ENCODE results near the gene ABCG2. TPM values are rescaled to one million over a fixed set of nuclear protein-coding genes. Genes with fewer than 3 reads are reported as not detected.

The ABCG2 gene
- polyA plus RNA-seq, 1 donor (not counting 4 experiments of a cell fraction or from before 2014, with no cell fraction given), result 5.3 TPM

- dilution Hi-C loops (cut with MboI; ENCODE audit: extremely low pct_ligation_motif_present, low sequenced_read_pairs), result loop anchor here (25.0 kb wide), 1 partner anchor 345 kb away; no protein-coding TSS in a partner anchor
Measured at GRCh38 chr4:88207171-88207570, 48.7 kb upstream of the ABCG2 start.

GRCh38 chr4:88204882-88205281 lies 46.4 kb upstream of the ABCG2 start:
- FAIRE-seq (no peak), DNase-seq (ENCODE audit: low read depth, low spot score) (no peak)
- Histone ChIP-seq H3K27ac (ENCODE audit: control insufficient read depth, insufficient read depth, low read length) (no peak overlapping the region), H3K4me1 (ENCODE audit: control insufficient read depth, extremely low read depth, insufficient read depth, low read length) (no peaks in the 10 kb centered on the region), H3K9me3 (ENCODE audit: control insufficient read depth, low read depth, low read length) (no peaks in the 10 kb centered on the region), H3K36me3 (ENCODE audit: control insufficient read depth in 2 of 2, extremely low read depth in 1 of 2, insufficient read depth in 2 of 2, low read length in 2 of 2) (no peaks in the 10 kb centered on the region), H4K20me1 (ENCODE audit: control insufficient read depth, extremely low read depth, insufficient read depth, low read length) (no peaks in the 10 kb centered on the region), H3K9me1 (ENCODE audit: control insufficient read depth, extremely low read depth, insufficient read depth, low read length) (no peaks in the 10 kb centered on the region), H2AFZ (ENCODE audit: control insufficient read depth, low read length) (no peak overlapping the region), H3K9ac (ENCODE audit: control insufficient read depth, extremely low read depth, insufficient read depth, low read length) (no peak overlapping the region), H3K4me2 (ENCODE audit: control insufficient read depth, extremely low read depth, insufficient read depth, low read depth, low read length) (no peak overlapping the region), H3K79me2 (ENCODE audit: control insufficient read depth, insufficient read depth, low read length) (no peaks in the 10 kb centered on the region), H3K27me3 (ENCODE audit: control insufficient read depth, extremely low read depth, insufficient read depth, low read length) (no peaks in the 10 kb centered on the region), H3K4me3 (ENCODE audit: control insufficient read depth in 2 of 3, extremely low read depth in 1 of 3, insufficient read depth in 2 of 3, low read depth in 1 of 3, low read length in 3 of 3) (no peak overlapping the region)
- dilution Hi-C loops (cut with MboI; ENCODE audit: extremely low pct_ligation_motif_present, low sequenced_read_pairs), result loop anchor here (25.0 kb wide), 1 partner anchor 343 kb away; no protein-coding TSS in a partner anchor
- no peak for TF ChIP-seq CTCF (optimal IDR thresholded peaks at IDR 0.05 in 1 of 3, IDR thresholded peaks at IDR 0.05 in 1 of 3, conservative IDR thresholded peaks at IDR 0.05 in 1 of 3; ENCODE audit: extremely low read depth in 1 of 3, insufficient read depth in 2 of 3, low read length in 3 of 3)

More at GRCh38 chr4:88207171-88207570, 48.7 kb upstream of the ABCG2 start:
- TF ChIP-seq EZH2 (IDR thresholded peaks at IDR 0.05; ENCODE audit: low read length), result no peak
- TF ChIP-seq CTCF (optimal IDR thresholded peaks at IDR 0.05 in 1 of 3, IDR thresholded peaks at IDR 0.05 in 1 of 3, conservative IDR thresholded peaks at IDR 0.05 in 1 of 3; ENCODE audit: extremely low read depth in 1 of 3, insufficient read depth in 2 of 3, low read length in 3 of 3), result no peak
- H3K36me3 ChIP-seq (ENCODE audit: control insufficient read depth in 2 of 2, extremely low read depth in 1 of 2, insufficient read depth in 2 of 2, low read length in 2 of 2), result no peaks in the 10 kb centered on the region
- FAIRE-seq (no peak), DNase-seq (ENCODE audit: low read depth, low spot score) (no peak)
- no peaks in the 10 kb centered on the region for H3K27me3 ChIP-seq (ENCODE audit: control insufficient read depth, extremely low read depth, insufficient read depth, low read length)
- no peaks in the 10 kb centered on the region for H3K4me1 ChIP-seq (ENCODE audit: control insufficient read depth, extremely low read depth, insufficient read depth, low read length)
- no peak overlapping the region for H3K9ac ChIP-seq (ENCODE audit: control insufficient read depth, extremely low read depth, insufficient read depth, low read length)
- H3K9me1 ChIP-seq (ENCODE audit: control insufficient read depth, extremely low read depth, insufficient read depth, low read length), result no peaks in the 10 kb centered on the region
- H3K4me3 ChIP-seq (ENCODE audit: control insufficient read depth in 2 of 3, extremely low read depth in 1 of 3, insufficient read depth in 2 of 3, low read depth in 1 of 3, low read length in 3 of 3), result no peak overlapping the region
- no peak overlapping the region for H3K27ac ChIP-seq (ENCODE audit: control insufficient read depth, insufficient read depth, low read length)
- no peak overlapping the region for H2AFZ ChIP-seq (ENCODE audit: control insufficient read depth, low read length)
- H3K4me2 ChIP-seq (ENCODE audit: control insufficient read depth, extremely low read depth, insufficient read depth, low read depth, low read length), result no peak overlapping the region
- no peaks in the 10 kb centered on the region for H4K20me1 ChIP-seq (ENCODE audit: control insufficient read depth, extremely low read depth, insufficient read depth, low read length)
- H3K9me3 ChIP-seq (ENCODE audit: control insufficient read depth, low read depth, low read length), result no peaks in the 10 kb centered on the region
- no peaks in the 10 kb centered on the region for H3K79me2 ChIP-seq (ENCODE audit: control insufficient read depth, insufficient read depth, low read length)

Measured in keratinocyte (primary cell).